H1 (cell line): ENCODE measurements around the gene IL17REL. TPM values are rescaled to one million over a fixed set of nuclear protein-coding genes. Genes with fewer than 3 reads are reported as not detected.

Experiments
- USF2 ChIP-seq: IDR thresholded peaks from 2 replicates; pipeline ENCODE4 v1.6.1; 2011; ENCODE audit warnings: low read length, improper control_type of control experiment
- polyA plus RNA-seq, 7 experiments: library from polyadenylated mRNA; depleted of rRNA in 3 of 7; stranded (reverse) in 5 of 7; unstranded in 2 of 7; fragments of >200 nt in 5 of 7; fragments of 200-250 nt in 2 of 7; gene quantifications; 1 replicate in 5 of 7; 2 replicates in 1 of 7; 4 replicates in 1 of 7; pipeline versions ENCODE4 v1.2.1 to v1.2.3, GENCODE V29; 2011 to 2013; ENCODE audit warnings: missing spikeins in 2 of 7, mixed read lengths in 2 of 7
- total RNA-seq: library from RNA; stranded (reverse); fragmentation: NEBNext Ultra II Directional; extraction: Animal tissue kit (Norgen Biotek cat#: 25700); gene quantifications from 2 replicates; pipeline ENCODE4 v1.2.1, GENCODE V29; 2021

IL17REL gene
- total and polyA plus RNA-seq, 2 of the 8 experiments (the other 6 are each of a cell fraction or from before 2014, with no cell fraction given): 0.15 to 0.20 TPM

- TF ChIP-seq USF2: no peak
- TF ChIP-seq, all 59 proteins: peak for 0
Measured at GRCh38 chr22:49958366-49958921, 54.1 kb downstream of the IL17REL start (continued).
